HEK293T (cell line): Measurements from ENCODE around the gene PDSS2.

Source experiments
- ARNT ChIP-seq: fragments of 450-650 bp; IDR thresholded peaks from 2 replicates; pipeline ENCODE4 v1.6.1; 2017; ENCODE audit warnings: mild to moderate bottlenecking
- ELF4 ChIP-seq: fragments of 450-650 bp; IDR thresholded peaks from 2 replicates; pipeline ENCODE4 v1.6.1; 2017; ENCODE audit warnings: antibody characterized with exemption
- FOXM1 ChIP-seq: fragments of 450-650 bp; IDR thresholded peaks from 2 replicates; pipeline ENCODE4 v1.6.1; 2017; ENCODE audit warnings: mild to moderate bottlenecking, borderline replicate concordance
- SP1 ChIP-seq: fragments of 450-650 bp; IDR thresholded peaks from 2 replicates; pipeline ENCODE4 v1.6.1; 2017

DNA sequence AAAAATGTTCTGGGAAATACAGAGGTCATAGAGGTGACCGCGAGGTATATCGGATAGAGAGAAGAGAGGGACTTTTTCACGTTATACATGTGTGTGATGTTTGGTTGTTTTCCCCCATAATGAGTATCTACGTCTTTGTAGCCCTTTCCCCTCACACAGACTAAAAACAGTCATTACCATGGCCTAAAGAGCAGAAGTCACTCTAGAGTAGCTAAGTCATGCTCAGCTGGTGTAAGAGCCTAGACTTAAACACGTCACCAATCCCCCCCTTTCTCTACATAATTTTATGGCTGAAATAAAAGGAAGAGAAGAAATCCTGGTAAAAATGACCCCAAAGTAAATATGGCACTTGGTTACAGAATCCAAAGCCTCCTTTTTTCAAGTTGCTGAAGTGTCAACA lies 338.1 kb downstream of the PDSS2 start:
- TF ChIP-seq ARNT (no peak), FOXM1 (no peak), ELF4 (no peak), SP1 (no peak)
